ENCODE measurements around the gene CISH. TPM values are rescaled to one million over a fixed set of nuclear protein-coding genes. Genes with fewer than 3 reads are reported as not detected.

Gene CISH
- total and polyA plus RNA-seq, 3 donors from 2014 or later, result 1.3 to 5.8 (median 3.7) TPM

DNA sequence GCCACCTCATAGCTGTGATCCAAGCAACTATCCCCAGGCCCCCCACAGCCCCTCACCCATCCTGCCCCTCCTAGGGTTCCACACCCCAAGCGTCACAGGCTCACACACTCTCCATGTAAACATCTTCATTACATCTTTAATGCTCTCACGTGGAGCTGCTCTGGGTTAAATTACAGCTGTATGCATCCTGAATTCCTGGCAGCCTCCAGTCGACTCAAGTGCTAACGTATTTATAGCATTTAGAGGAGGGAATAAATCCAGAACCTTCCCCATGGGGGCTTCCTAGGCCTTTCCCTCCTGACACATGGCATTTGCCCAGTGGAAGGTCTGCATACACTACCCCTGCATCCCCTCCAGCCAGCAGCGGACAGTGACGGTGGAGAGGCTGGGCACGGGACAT, 53.7 kb downstream of the CISH start:
- Histone ChIP-seq H3K9me3 (no peaks in the 10 kb centered on the region), H3K4me3 (no peak overlapping the region), H3K4me1 (no peaks in the 10 kb centered on the region), H3K27ac (no peak overlapping the region), H3K36me3 (ENCODE audit: low read depth, missing control alignments) (no peaks in the 10 kb centered on the region), H3K27me3 (no peaks in the 10 kb centered on the region)
- WGBS, 2 donors, result 73 to 76% methylated on average over 4 to 7 of the region's 7 CpGs
- no peak for DNase-seq
- TF ChIP-seq, protein P1, sequence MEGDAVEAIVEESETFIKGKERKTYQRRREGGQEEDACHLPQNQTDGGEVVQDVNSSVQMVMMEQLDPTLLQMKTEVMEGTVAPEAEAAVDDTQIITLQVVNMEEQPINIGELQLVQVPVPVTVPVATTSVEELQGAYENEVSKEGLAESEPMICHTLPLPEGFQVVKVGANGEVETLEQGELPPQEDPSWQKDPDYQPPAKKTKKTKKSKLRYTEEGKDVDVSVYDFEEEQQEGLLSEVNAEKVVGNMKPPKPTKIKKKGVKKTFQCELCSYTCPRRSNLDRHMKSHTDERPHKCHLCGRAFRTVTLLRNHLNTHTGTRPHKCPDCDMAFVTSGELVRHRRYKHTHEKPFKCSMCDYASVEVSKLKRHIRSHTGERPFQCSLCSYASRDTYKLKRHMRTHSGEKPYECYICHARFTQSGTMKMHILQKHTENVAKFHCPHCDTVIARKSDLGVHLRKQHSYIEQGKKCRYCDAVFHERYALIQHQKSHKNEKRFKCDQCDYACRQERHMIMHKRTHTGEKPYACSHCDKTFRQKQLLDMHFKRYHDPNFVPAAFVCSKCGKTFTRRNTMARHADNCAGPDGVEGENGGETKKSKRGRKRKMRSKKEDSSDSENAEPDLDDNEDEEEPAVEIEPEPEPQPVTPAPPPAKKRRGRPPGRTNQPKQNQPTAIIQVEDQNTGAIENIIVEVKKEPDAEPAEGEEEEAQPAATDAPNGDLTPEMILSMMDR (IDR thresholded peaks at IDR 0.05), result no peak
- intact Hi-C loops (cut with DNase I; ENCODE audit: low total_unique reads), result no loop called here

DNA sequence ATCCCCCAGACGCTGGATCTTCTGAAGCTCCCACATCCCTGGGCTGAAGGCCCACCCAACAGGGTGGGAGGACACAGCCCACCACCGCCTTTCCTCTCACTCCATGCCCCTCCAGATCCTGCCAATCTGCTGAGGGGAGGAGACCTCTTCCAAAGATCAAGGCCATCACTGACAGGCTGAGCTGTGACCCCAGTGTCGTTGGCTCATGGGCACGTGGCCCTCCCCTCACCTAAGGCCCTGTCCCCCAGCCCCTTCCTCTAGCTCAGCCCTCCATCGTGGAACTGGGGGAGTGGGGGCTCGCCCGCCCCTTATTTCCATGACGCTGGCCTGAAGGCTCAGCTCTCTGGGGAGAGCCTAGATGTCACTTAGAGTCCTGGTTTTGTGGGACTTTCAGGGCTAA, 54.5 kb downstream of the CISH start:
- Histone ChIP-seq H3K27me3 (no peaks in the 10 kb centered on the region), H3K36me3 (ENCODE audit: low read depth, missing control alignments) (no peaks in the 10 kb centered on the region), H3K4me1 (no peaks in the 10 kb centered on the region), H3K9me3 (no peaks in the 10 kb centered on the region), H3K4me3 (no peak overlapping the region), H3K27ac (no peak overlapping the region)
- intact Hi-C loops (cut with DNase I; ENCODE audit: low total_unique reads), result no loop called here
- TF ChIP-seq, protein P1 (IDR thresholded peaks at IDR 0.05), result no peak
- no peak for TF ChIP-seq POLR2A (IDR thresholded peaks at IDR 0.05)
- 56 to 83% methylated on average over 7 to 8 of the region's 8 CpGs for WGBS, 2 donors
- DNase-seq, result no peak

Other genes with a start within 250 kb of the CISH start
- 10 to 100 TPM; 16.1 to 19.3 TPM for gene CACNA2D2, start 108.1 kb downstream of the CISH start, total RNA-seq
- 15.9 TPM for gene CACNA2D2, start 108.1 kb downstream of the CISH start, polyA plus RNA-seq (ENCODE audit: insufficient read depth, low read depth, low replicate concordance)
- 10 to 100 TPM; 21.0 to 28.8 TPM for gene C3orf18, start 44.0 kb downstream of the CISH start, total RNA-seq
- gene C3orf18, start 44.0 kb downstream of the CISH start, polyA plus RNA-seq (ENCODE audit: insufficient read depth, low read depth, low replicate concordance), result 14.9 TPM
- gene HEMK1, start 42.3 kb downstream of the CISH start, total RNA-seq, result 10 to 100 TPM; 12.8 to 13.1 TPM
- 25.7 TPM for gene HEMK1, start 42.3 kb downstream of the CISH start, polyA plus RNA-seq (ENCODE audit: insufficient read depth, low read depth, low replicate concordance)
- gene MAPKAPK3, start 5.4 kb upstream of the CISH start, total RNA-seq, result 10 to 100 TPM; 19.1 to 27.1 TPM
- gene MAPKAPK3, start 5.4 kb upstream of the CISH start, polyA plus RNA-seq (ENCODE audit: insufficient read depth, low read depth, low replicate concordance), result 21.4 TPM
- 10 to 100 TPM; 11.2 to 11.7 TPM for gene DOCK3, start 63.2 kb upstream of the CISH start, total RNA-seq
- gene DOCK3, start 63.2 kb upstream of the CISH start, polyA plus RNA-seq (ENCODE audit: insufficient read depth, low read depth, low replicate concordance), result 8.4 TPM

Data from testis (tissue), 3 donors.